Measurements from ENCODE around the gene NCAN.

DNA sequence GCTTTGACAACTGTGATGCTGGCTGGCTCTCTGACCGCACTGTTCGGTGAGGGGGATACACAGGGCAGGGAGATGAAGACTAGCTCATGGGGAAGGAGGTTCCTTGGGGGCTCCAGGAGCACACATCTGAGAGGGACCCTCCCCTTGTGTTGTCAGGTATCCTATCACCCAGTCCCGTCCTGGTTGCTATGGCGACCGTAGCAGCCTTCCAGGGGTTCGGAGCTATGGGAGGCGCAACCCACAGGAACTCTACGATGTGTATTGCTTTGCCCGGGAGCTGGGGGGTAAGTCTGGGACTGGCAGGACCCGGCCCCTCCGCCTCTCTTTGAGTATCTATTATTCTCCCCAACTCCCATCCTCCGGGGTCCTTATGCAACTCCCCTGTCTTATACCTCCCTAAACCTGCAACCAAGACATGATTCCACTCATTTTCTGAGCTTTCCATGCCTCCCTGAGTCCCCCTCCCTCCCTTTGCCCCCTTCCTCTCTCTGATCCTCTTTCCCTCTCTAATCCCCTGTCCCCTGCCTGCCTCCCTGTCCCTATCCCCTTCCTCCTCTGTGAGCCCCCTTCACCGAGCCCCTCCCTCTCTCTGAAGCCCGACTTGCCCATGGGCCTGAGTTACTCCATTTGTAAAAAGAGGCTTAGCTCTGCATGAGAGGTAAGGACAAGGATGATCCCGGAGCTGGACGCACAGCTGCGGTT lies 12.5 kb downstream of the NCAN start:
- TF ChIP-seq POLR2A (IDR thresholded peaks at IDR 0.05) (no peak), POLR2AphosphoS5 (IDR thresholded peaks at IDR 0.05) (no peak), CTCF (IDR thresholded peaks at IDR 0.05) (no peak)
